HL-60 (cell line): ENCODE data around the gene TTC28.

ENCODE experiments used
- DNase-seq, 2 experiments: peaks; one replicate each; pipeline ENCODE4 v3.0.0-alpha.2; 2010 to 2020; ENCODE audit warnings: low read depth in 1 of 2, low spot score in 1 of 2
- H3K27ac ChIP-seq: fragments of 250-450 bp; sonication (Bioruptor Pico); replicated peaks from 2 replicates; pipeline ENCODE4 v1.5.1; 2020; ENCODE audit warnings: mild to moderate bottlenecking, moderate library complexity
- H3K27me3 ChIP-seq: fragments of 250-450 bp; sonication (Bioruptor Pico); 2 replicates; pipeline ENCODE4 v1.5.1; 2021; ENCODE audit warnings: mild to moderate bottlenecking, moderate library complexity; ENCODE audit not compliant: insufficient read depth, poor library complexity, severe bottlenecking
- H3K4me3 ChIP-seq: replicated peaks from 2 replicates; pipeline ENCODE4 v1.5.1; 2011; ENCODE audit warnings: mild to moderate bottlenecking, control low read depth, low read length; ENCODE audit not compliant: insufficient read depth
- CTCF ChIP-seq: IDR thresholded peaks from one replicate; pipeline ENCODE4 v1.5.1; 2011; ENCODE audit warnings: low read length, control low read depth, inconsistent platforms; ENCODE audit not compliant: insufficient read depth
- GABPA ChIP-seq: IDR thresholded peaks from 2 replicates; pipeline ENCODE4 v1.6.1; 2012; ENCODE audit warnings: low read depth
- POLR2AphosphoS5 ChIP-seq: IDR thresholded peaks from 2 replicates; pipeline ENCODE4 v1.6.1; 2012; ENCODE audit warnings: low read depth
- REST ChIP-seq: IDR thresholded peaks from 2 replicates; pipeline ENCODE4 v1.6.1; 2012; ENCODE audit warnings: low read depth; ENCODE audit not compliant: insufficient replicate concordance
- SPI1 ChIP-seq: IDR thresholded peaks from 2 replicates; pipeline ENCODE4 v1.6.1; 2012; ENCODE audit warnings: low read depth, mild to moderate bottlenecking, borderline replicate concordance

The TTC28 gene

GRCh38 chr22:28141614-28142013, 538.0 kb downstream of the TTC28 start:
- no peak for DNase-seq
- Histone ChIP-seq H3K27me3 (peaks cover 2% of the 10 kb centered on the region), H3K4me3 (no peak overlapping the region), H3K27ac (no peak overlapping the region)
- no peak for TF ChIP-seq SPI1
- TF ChIP-seq GABPA: no peak
- TF ChIP-seq REST: no peak
- TF ChIP-seq POLR2AphosphoS5: no peak
- TF ChIP-seq CTCF: no peak

DNA sequence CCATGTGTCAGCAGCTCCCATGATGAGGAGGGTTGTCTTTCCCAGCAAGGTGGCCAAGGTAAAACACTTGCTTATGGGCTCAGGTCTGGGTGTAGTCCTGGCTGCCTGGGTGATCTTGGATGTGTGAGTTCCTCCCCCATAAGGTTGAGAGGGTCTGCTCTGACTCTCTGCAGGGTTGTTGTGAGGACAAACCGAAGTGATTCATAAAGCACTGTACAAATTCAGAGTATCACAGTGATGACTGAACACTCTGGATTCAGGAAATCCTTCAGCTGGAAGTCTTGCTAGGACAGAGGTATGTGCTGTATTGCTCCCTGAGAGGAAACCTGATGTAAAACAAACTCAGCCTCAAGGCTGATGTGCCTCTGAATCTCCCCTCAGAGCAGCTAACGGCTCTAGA, 539.7 kb downstream of the TTC28 start:
- TF ChIP-seq CTCF: no peak
- no peak for TF ChIP-seq POLR2AphosphoS5
- TF ChIP-seq REST: no peak
- TF ChIP-seq SPI1: no peak
- DNase-seq: no peak
- peaks cover 2% of the 10 kb centered on the region for H3K27me3 ChIP-seq

DNA sequence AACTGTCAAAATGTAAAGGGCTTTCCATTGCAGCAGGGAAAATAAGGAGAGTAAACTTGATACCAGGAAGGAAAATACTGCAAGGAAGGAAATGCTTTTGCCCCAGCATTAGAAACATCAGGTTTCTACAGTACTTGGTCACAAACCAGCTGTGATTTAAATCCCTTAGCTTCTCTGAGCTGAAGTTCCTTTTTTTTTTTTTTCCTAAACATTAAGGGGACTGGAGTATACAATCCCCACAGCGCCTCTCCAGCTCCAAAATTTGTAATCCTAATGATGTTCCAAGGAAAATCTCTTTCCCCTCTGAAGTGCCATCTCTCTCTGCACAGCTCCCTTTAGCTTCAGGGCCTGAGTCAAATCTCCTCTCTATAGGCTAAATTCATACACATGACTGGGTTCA, 540.1 kb downstream of the TTC28 start:
- Histone ChIP-seq H3K27me3 (peaks cover 2% of the 10 kb centered on the region), H3K4me3 (no peak overlapping the region), H3K27ac (no peak overlapping the region)
- DNase-seq: no peak
- TF ChIP-seq GABPA (no peak), CTCF (no peak), REST (no peak), SPI1 (no peak), POLR2AphosphoS5 (no peak)

More for the DNA sequence above, 539.7 kb downstream of the TTC28 start:
- Histone ChIP-seq H3K27ac (no peak overlapping the region), H3K4me3 (no peak overlapping the region)
